Pancreas (tissue), 10 donors: ENCODE data around the gene TMEM135. TPM values are rescaled to one million over a fixed set of nuclear protein-coding genes. Genes with fewer than 3 reads are reported as not detected.

Experiments
- ATAC-seq, 4 donors: fragments of 200-7000 bp; cut with Tn5 transposase; one replicate each; pipeline versions ENCODE4 v1.8.0 to v1.9.1; 2020; ENCODE audit warnings: mild to moderate bottlenecking in 4 of 4, moderate library complexity in 4 of 4
- DNase-seq, 6 donors: peaks; one replicate each; pipeline ENCODE4 v3.0.0-alpha.2; 2020
- FAIRE-seq: peaks from 2 replicates; lab custom pipeline; 2012; peaks lifted over from hg19 to GRCh38; lab: Jason Lieb, UNC
- H3K27ac ChIP-seq, 4 donors: fragments of 200-600 bp; sonication (generic); 1 replicate in 3 of 4; 2 replicates in 1 of 4; pipeline versions ENCODE4 v1.5.0 to v1.8.0; 2020
- H3K27me3 ChIP-seq, 4 donors: fragments of 200-600 bp; one replicate each; pipeline ENCODE4 v1.8.0; 2021
- H3K36me3 ChIP-seq, 3 donors: fragments of 200-600 bp; sonication (generic) in 1 of 3; one replicate each; pipeline versions ENCODE4 v1.5.0 to v1.8.0; 2020 to 2021
- H3K4me1 ChIP-seq, 3 donors: fragments of 200-600 bp; one replicate each; pipeline ENCODE4 v1.8.0; 2021
- H3K4me3 ChIP-seq, 4 donors: fragments of 200-600 bp; sonication (generic) in 2 of 4; one replicate each; pipeline versions ENCODE4 v1.5.0 to v1.8.0; 2020 to 2021
- H3K9me3 ChIP-seq, 4 donors: fragments of 200-600 bp; one replicate each; pipeline ENCODE4 v1.8.0; 2021
- WGBS, 2 donors: extraction: QIAGEN DNeasy Blood & Tissue Kit; methylation state at CpG; one replicate each; pipeline ENCODE4 v1.1.7; 2013; 5-methylcytosine and 5-hydroxymethylcytosine counted together
- intact Hi-C, 3 donors: fragments of 100-400 bp; cut with DNase I; formaldehyde crosslinking; loops; one replicate each; pipeline versions ENCODE4 v1.11.1 to v1.14.2; 2022
- polyA plus RNA-seq, 2 donors: library from polyadenylated mRNA; stranded (reverse); fragments of 200-250 nt; gene quantifications; one replicate each; pipeline ENCODE4 v1.2.3, GENCODE V29; 2013
- total RNA-seq, 6 donors: library from RNA; stranded (reverse); fragmentation: NEBNext Ultra II Directional in 4 of 6; extraction: Animal tissue kit (Norgen Biotek cat#: 25700) in 4 of 6; gene quantifications; one replicate each; pipeline versions ENCODE4 v1.2.1 to v1.2.4, GENCODE V29; 2021 to 2023
- TF ChIP-seq, protein P1 (sequence below), 4 donors: fragments of 200-600 bp; sonication (generic) in 3 of 4; IDR thresholded peaks; one replicate each; pipeline versions ENCODE4 v1.5.0 to v1.8.0; 2021; ENCODE audit warnings: antibody characterized with exemption in 4 of 4
- donor health status: healthy with polysubstance abuse.
- donor health status: DM: no; HTN: no; CAD: no; lungs with moderate emphysema.
- donor health status: DM: no; HTN: no; CAD: no.
- donor health status: control.
- donor health status: control.
- donor health status: Bipolar disorder and iron deficiency.
- donor health status: DM: yes; HTN: yes; CAD: no.
- donor health status: DM: no; HTN: no; CAD: no.
- donor health status: DM: no; HTN: no; CAD: no.
- donor health status: DM: yes; HTN: yes; CAD: no.

The TMEM135 gene
- total and polyA plus RNA-seq, 8 donors, result 2.6 to 10.1 (median 8.0) TPM

DNA sequence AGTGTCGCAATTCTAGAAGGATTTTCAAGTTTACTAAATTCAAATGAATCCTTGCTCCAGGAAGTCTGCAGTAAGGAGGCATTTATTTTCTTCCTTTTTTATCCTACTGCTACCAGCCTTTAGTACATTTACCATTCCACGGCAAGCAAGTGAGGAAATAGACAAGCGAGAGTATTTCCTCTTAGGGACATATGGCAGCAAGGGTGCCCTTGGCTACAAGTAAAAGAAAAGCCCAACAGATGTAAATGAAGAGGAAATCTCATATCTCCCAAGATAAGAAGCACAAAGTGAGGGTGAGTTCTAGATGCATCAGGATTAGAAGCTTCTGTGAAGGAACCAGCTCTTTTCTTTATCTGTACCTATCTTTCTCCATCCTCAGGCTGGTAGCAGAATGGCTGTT, 44.7 kb upstream of the TMEM135 start:
- no peaks in the 10 kb centered on the region for H3K9me3 ChIP-seq
- H3K4me3 ChIP-seq, result no peak overlapping the region
- FAIRE-seq (no peak), DNase-seq (no peak), ATAC-seq (no peak)
- intact Hi-C loops, result no loop called here
- no peaks in the 10 kb centered on the region for H3K27me3 ChIP-seq
- WGBS, 2 donors, result 79 to 89% methylated on average over 3 of the region's 3 CpGs
- H3K4me1 ChIP-seq, result no peaks in the 10 kb centered on the region
- no peak overlapping the region for H3K27ac ChIP-seq
- no peaks in the 10 kb centered on the region for H3K36me3 ChIP-seq
- TF ChIP-seq, protein P1, sequence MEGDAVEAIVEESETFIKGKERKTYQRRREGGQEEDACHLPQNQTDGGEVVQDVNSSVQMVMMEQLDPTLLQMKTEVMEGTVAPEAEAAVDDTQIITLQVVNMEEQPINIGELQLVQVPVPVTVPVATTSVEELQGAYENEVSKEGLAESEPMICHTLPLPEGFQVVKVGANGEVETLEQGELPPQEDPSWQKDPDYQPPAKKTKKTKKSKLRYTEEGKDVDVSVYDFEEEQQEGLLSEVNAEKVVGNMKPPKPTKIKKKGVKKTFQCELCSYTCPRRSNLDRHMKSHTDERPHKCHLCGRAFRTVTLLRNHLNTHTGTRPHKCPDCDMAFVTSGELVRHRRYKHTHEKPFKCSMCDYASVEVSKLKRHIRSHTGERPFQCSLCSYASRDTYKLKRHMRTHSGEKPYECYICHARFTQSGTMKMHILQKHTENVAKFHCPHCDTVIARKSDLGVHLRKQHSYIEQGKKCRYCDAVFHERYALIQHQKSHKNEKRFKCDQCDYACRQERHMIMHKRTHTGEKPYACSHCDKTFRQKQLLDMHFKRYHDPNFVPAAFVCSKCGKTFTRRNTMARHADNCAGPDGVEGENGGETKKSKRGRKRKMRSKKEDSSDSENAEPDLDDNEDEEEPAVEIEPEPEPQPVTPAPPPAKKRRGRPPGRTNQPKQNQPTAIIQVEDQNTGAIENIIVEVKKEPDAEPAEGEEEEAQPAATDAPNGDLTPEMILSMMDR (IDR thresholded peaks at IDR 0.05), result no peak

DNA sequence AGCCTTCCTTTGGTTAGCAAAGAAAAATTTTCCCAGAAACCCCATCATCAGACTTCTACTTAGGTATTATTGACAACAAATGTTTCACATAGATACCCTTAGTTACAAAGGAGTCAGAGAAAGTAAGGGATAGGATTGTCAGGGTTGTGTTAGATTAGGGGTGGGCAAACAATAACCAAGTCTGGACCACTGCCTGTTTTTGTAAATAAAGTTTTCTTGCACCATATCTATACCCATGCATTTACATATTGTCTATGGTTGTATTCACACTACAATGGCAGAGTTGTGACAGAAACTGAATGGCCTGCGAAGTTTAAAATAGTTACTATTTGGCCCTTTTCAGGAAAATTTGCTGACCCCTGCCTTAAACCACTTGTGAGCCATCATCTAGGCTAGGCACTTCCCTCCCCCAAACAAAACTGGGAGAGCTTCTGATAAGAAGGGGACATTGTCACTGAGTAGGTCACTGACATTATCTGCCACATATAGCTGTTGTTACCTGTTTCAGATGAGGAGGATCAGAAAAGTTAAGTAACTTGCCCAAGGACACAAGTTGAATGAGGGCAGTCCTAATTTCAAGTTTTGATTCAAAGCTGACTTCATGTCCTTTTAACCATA, 40.7 kb upstream of the TMEM135 start:
- Histone ChIP-seq H3K27me3 (no peaks in the 10 kb centered on the region), H3K4me1 (peaks cover 0 to 6% (median 5%) of the 10 kb centered on the region in 3 donors), H3K27ac (no peak overlapping the region), H3K9me3 (no peaks in the 10 kb centered on the region), H3K36me3 (no peaks in the 10 kb centered on the region), H3K4me3 (no peak overlapping the region)
- WGBS, 2 donors, result 96% methylated on average over 1 of the region's 1 CpG
- intact Hi-C loops, result no loop called here
- TF ChIP-seq, protein P1 (IDR thresholded peaks at IDR 0.05), result no peak
- DNase-seq (no peak), ATAC-seq (no peak), FAIRE-seq (no peak)

- ATAC-seq (peak in 1 of 4 donors; percentile 34), FAIRE-seq (no peak), DNase-seq (no peak)
- 98 to 100% methylated on average over 1 of the region's 1 CpG for WGBS, 2 donors
- Histone ChIP-seq H3K4me3 (no peak overlapping the region), H3K36me3 (no peaks in the 10 kb centered on the region), H3K27ac (no peak overlapping the region), H3K4me1 (peaks cover 0 to 6% (median 5%) of the 10 kb centered on the region in 3 donors), H3K9me3 (no peaks in the 10 kb centered on the region), H3K27me3 (no peaks in the 10 kb centered on the region)
- TF ChIP-seq, protein P1 (IDR thresholded peaks at IDR 0.05), result no peak
- intact Hi-C loops, result no loop called here
These were observed 38.3 kb upstream of the TMEM135 start for GRCh38 chr11:86999388-86999787.

DNA sequence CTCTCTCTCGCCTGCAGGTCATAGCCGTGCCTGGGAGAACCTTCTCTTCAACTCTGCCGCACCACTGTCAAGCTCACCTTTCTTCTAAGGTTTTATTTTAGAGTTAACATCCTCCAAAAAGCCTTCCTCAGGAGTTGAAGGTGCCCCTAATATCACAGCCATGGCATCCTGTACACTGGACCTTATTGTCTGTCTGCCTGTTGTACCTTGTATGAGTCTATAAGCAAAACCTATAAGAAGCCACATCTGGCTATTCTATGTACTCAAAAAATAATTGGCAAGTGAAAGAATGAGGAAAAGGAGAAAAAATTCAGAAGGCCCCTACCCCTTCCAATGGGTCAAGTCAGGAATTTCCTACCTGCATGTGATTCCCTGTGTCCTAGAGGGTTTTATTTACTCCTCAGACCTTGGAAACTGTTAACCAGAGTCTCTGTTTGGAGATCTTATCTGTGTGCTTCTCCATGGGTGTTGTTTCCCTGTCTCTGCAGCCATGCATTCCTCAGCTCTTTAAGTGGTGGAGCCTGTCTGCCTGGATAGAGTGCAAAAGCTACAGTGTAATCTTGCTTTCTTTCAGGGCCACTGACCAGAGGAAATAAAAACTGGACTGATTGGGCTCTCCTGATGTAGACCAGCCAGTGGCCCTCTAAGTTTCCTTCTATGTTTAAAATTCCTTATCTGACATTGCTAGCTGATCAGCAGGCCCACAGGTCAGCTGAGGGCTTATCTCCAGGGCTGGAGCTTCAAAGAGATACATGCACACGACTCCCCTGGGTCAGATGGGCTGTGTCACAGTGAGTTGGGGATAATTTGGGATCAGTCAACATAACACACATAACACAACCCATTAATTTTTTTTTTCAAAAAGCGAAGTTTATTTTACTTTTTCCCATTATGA, 37.6 kb upstream of the TMEM135 start:
- TF ChIP-seq, protein P1 (IDR thresholded peaks at IDR 0.05), result no peak
- WGBS, 2 donors, result 54 to 62% methylated on average over 5 of the region's 5 CpGs
- Histone ChIP-seq H3K27me3 (no peaks in the 10 kb centered on the region), H3K9me3 (no peaks in the 10 kb centered on the region), H3K4me1 (peaks cover 0 to 6% (median 5%) of the 10 kb centered on the region in 3 donors), H3K36me3 (no peaks in the 10 kb centered on the region), H3K27ac (peak overlapping the region in 1 of 4 donors; percentile 33), H3K4me3 (no peak overlapping the region)
- DNase-seq (peak in 1 of 6 donors; percentile 20), ATAC-seq (peak in 3 of 4 donors; percentile 74 to 93 (median 75)), FAIRE-seq (no peak)
- intact Hi-C loops, result no loop called here
